SK-N-SH treated with all-trans-retinoic acid at 6 μM for 48 hours (cell line): Measurements from ENCODE around the gene PHLDA3.

Experiments
- ATAC-seq: fragments of 200-7000 bp; cut with Tn5 transposase; 3 replicates; pipeline ENCODE4 v1.9.1; 2020; ENCODE audit warnings: mild to moderate bottlenecking, moderate library complexity
- BACH2 ChIP-seq: fragments of 250-450 bp; sonication (Bioruptor Pico); IDR thresholded peaks from 2 replicates; pipeline ENCODE4 v1.9.0; 2021; ENCODE audit warnings: mild to moderate bottlenecking, borderline replicate concordance
- CREB5 ChIP-seq: fragments of 250-450 bp; sonication (Bioruptor Pico); IDR thresholded peaks from 2 replicates; pipeline ENCODE4 v1.5.1; 2020; ENCODE audit warnings: low read depth, mild to moderate bottlenecking, moderate library complexity
- CSDC2 ChIP-seq: fragments of 250-450 bp; sonication (Bioruptor Pico); IDR thresholded peaks from 2 replicates; pipeline ENCODE4 v1.5.0; 2020; ENCODE audit warnings: mild to moderate bottlenecking, moderate library complexity
- CSRNP3 ChIP-seq: fragments of 250-450 bp; sonication (Bioruptor Pico); IDR thresholded peaks from 2 replicates; pipeline ENCODE4 v1.5.1; 2021; ENCODE audit warnings: mild to moderate bottlenecking, moderate library complexity
- ESRRG ChIP-seq: fragments of 250-450 bp; sonication (Bioruptor Pico); IDR thresholded peaks from 2 replicates; pipeline ENCODE4 v1.6.1; 2021; ENCODE audit warnings: mild to moderate bottlenecking
- GLIS3 ChIP-seq: fragments of 250-450 bp; sonication (Bioruptor Pico); IDR thresholded peaks from 2 replicates; pipeline ENCODE4 v1.5.0; 2020; ENCODE audit warnings: mild to moderate bottlenecking, moderate library complexity
- ISL1 ChIP-seq: fragments of 250-450 bp; sonication (Bioruptor Pico); IDR thresholded peaks from 2 replicates; pipeline ENCODE4 v2.1.2; 2022; ENCODE audit warnings: mild to moderate bottlenecking, moderate library complexity
- OSR1 ChIP-seq: fragments of 250-450 bp; sonication (Bioruptor Pico); IDR thresholded peaks from 2 replicates; pipeline ENCODE4 v1.8.0; 2022; ENCODE audit warnings: moderate library complexity, mild to moderate bottlenecking, inconsistent platforms
- PATZ1 ChIP-seq: fragments of 250-450 bp; sonication (Bioruptor Pico); IDR thresholded peaks from 2 replicates; pipeline ENCODE4 v1.8.0; 2020; ENCODE audit warnings: mild to moderate bottlenecking, moderate library complexity, borderline replicate concordance
- POU6F1 ChIP-seq: fragments of 250-450 bp; sonication (Bioruptor Pico); IDR thresholded peaks from 2 replicates; pipeline ENCODE4 v1.8.0; 2021; ENCODE audit warnings: low read depth, mild to moderate bottlenecking, moderate library complexity, borderline replicate concordance
- PPARA ChIP-seq: fragments of 250-450 bp; sonication (Bioruptor Pico); IDR thresholded peaks from 2 replicates; pipeline ENCODE4 v1.5.0; 2020; ENCODE audit warnings: mild to moderate bottlenecking, borderline replicate concordance
- RARB ChIP-seq: fragments of 250-450 bp; sonication (Bioruptor Pico); IDR thresholded peaks from 2 replicates; pipeline ENCODE4 v1.8.0; 2021; ENCODE audit warnings: mild to moderate bottlenecking, moderate library complexity
- SNAI2 ChIP-seq: fragments of 250-450 bp; sonication (Bioruptor Pico); IDR thresholded peaks from 2 replicates; pipeline ENCODE4 v1.5.0; 2020; ENCODE audit warnings: mild to moderate bottlenecking, moderate library complexity
- TCF4 ChIP-seq: fragments of 250-450 bp; sonication (Bioruptor Pico); IDR thresholded peaks from 2 replicates; pipeline ENCODE4 v1.8.0; 2021; ENCODE audit warnings: mild to moderate bottlenecking, moderate library complexity, borderline replicate concordance
- TOX ChIP-seq: fragments of 250-450 bp; sonication (Bioruptor Pico); IDR thresholded peaks from 2 replicates; pipeline ENCODE4 v1.8.0; 2021; ENCODE audit warnings: mild to moderate bottlenecking, moderate library complexity, borderline replicate concordance
- TSHZ2 ChIP-seq: fragments of 250-450 bp; sonication (Bioruptor Pico); IDR thresholded peaks from 2 replicates; pipeline ENCODE4 v1.5.0; 2020; ENCODE audit warnings: mild to moderate bottlenecking, moderate library complexity
- ZC3H10 ChIP-seq: fragments of 250-450 bp; sonication (Bioruptor Pico); IDR thresholded peaks from 2 replicates; pipeline ENCODE4 v1.5.1; 2021; ENCODE audit warnings: mild to moderate bottlenecking, moderate library complexity
- ZFP3 ChIP-seq: fragments of 250-450 bp; sonication (Bioruptor Pico); IDR thresholded peaks from 2 replicates; pipeline ENCODE4 v1.5.0; 2020; ENCODE audit warnings: mild to moderate bottlenecking, moderate library complexity
- ZFP30 ChIP-seq: fragments of 450-650 bp; formaldehyde crosslinking; IDR thresholded peaks from 2 replicates; pipeline ENCODE4 v1.5.0; 2022; ENCODE audit warnings: mild to moderate bottlenecking, moderate library complexity
- ZNF565 ChIP-seq: fragments of 450-650 bp; formaldehyde crosslinking; conservative IDR thresholded peaks from 2 replicates; pipeline ENCODE4 v1.5.0; 2020; ENCODE audit warnings: low read depth, mild to moderate bottlenecking, moderate library complexity
- ZNF70 ChIP-seq: fragments of 450-650 bp; formaldehyde crosslinking; IDR thresholded peaks from 2 replicates; pipeline ENCODE4 v1.5.0; 2020; ENCODE audit warnings: mild to moderate bottlenecking, moderate library complexity

The PHLDA3 gene

GRCh38 chr1:201456499-201457309 lies 12.3 kb downstream of the PHLDA3 start:
- TF ChIP-seq ZFP3 (CRISPR knock-in tag) (0 out of 2 replicates have a peak, but pooled peaks have one; percentile 19), PPARA (CRISPR knock-in tag) (no peak)
- peak; percentile 3; the same call in 1 of the 3 replicates for ATAC-seq

- no peak for ATAC-seq
- TF ChIP-seq BACH2 (CRISPR knock-in tag) (no peak), ISL1 (CRISPR knock-in tag) (no peak), TOX (CRISPR knock-in tag) (no peak), ESRRG (CRISPR knock-in tag) (no peak), SNAI2 (CRISPR knock-in tag) (no peak), CSDC2 (CRISPR knock-in tag) (no peak), RARB (CRISPR knock-in tag) (no peak)
- TF ChIP-seq, all 23 proteins: peak for 0
These were observed 13.9 kb downstream of the PHLDA3 start for GRCh38 chr1:201455098-201455497.

GRCh38 chr1:201454608-201455007 lies 14.4 kb downstream of the PHLDA3 start:
- TF ChIP-seq TSHZ2 (no peak), SNAI2 (CRISPR knock-in tag) (no peak), ESRRG (CRISPR knock-in tag) (no peak), GLIS3 (no peak), ZNF565 (CRISPR knock-in tag) (no peak), CSRNP3 (CRISPR knock-in tag) (no peak), ZNF70 (CRISPR knock-in tag) (no peak), TOX (CRISPR knock-in tag) (no peak), CREB5 (no peak), ZC3H10 (no peak), ZFP30 (CRISPR knock-in tag) (no peak), ZFP3 (CRISPR knock-in tag) (no peak), BACH2 (CRISPR knock-in tag) (no peak), ISL1 (CRISPR knock-in tag) (no peak), CSDC2 (CRISPR knock-in tag) (no peak), OSR1 (no peak), TCF4 (CRISPR knock-in tag) (no peak), POU6F1 (CRISPR knock-in tag) (no peak), PATZ1 (CRISPR knock-in tag) (no peak)
- ATAC-seq = no peak
